Measurements from ENCODE around the gene GNGT1.

Gene GNGT1

DNA sequence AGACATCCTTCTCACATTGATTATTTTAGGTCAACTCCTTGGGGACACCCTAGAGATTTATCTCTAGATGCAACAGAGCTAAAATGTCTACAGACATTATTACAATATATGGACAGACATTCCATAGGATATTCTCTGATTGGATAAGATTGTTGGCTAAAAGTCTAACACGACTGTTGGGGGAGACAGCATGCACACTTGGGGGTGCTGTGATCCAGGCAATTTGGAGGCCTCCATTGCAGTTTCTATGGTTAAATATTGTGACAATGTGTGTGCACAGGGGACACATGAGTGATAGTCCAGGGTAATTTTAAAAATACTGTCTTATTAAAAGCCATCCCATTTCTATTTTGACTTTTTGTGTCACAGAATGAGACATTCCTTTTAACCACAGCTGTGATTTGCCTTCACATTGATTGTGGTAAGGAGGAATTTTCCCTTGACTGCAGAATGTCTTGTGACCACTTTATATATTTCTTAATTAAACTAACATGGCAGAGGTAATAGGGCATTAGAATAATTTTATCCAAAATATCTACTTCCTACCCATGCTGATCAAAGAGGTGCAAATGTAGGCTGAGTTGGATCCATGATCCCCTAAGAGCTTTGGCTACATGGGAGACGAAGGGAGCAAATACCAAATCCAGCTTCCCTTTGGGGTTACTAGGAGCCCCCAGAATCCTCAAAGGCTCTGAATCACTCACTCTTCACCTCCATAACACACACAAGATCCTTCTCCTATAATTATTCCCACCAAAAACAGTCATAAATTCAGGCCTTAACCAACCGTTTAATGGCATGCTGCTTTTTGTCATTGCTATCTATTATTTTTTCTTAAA lies 23.1 kb upstream of the GNGT1 start:
- no peaks in the 10 kb centered on the region for H3K27me3 ChIP-seq
- no peaks in the 10 kb centered on the region for H3K4me1 ChIP-seq
- no peak overlapping the region for H3K4me2 ChIP-seq
- H3K4me3 ChIP-seq = no peak overlapping the region
- H4K20me1 ChIP-seq = no peaks in the 10 kb centered on the region
- no peak overlapping the region for H3K9ac ChIP-seq
- TF ChIP-seq Cebpa-rat (IDR thresholded peaks at IDR 0.05) = no peak
- H3K9me3 ChIP-seq (replicated peaks in 1 of 11) = peaks cover 0 to 11% (median 5%) of the 10 kb centered on the region in 11 experiments; a peak in 8 of 22 replicates
- no peak overlapping the region for H3K27ac ChIP-seq
- no peaks in the 10 kb centered on the region for H3K36me3 ChIP-seq

DNA sequence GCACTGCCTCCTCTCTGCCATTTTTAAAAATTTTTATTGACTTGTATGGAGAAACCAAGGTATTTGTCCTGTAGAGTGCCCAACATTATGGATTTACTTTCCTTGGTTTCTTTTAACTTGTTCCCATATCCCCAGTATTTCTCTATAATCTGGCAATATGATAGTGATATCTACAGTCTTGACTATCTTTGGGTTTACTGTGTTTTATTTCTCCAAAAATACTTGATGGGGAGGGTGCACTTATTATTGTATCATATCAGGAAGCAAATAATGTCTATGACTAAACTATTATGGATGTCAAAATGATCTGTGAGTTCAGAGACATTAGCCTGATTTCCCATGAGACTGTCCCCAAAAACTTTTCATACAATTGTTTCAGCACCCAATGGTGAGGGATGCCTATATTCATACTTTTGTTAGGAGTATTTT lies 22.4 kb upstream of the GNGT1 start:
- no peaks in the 10 kb centered on the region for H3K4me1 ChIP-seq
- peaks cover 0 to 5% (median 5%) of the 10 kb centered on the region in 11 experiments; a peak in 20 of 22 replicates for H3K27me3 ChIP-seq
- no peak overlapping the region for H3K27ac ChIP-seq
- H3K4me3 ChIP-seq = no peak overlapping the region
- TF ChIP-seq Cebpa-rat (IDR thresholded peaks at IDR 0.05) = no peak
- peaks cover 0 to 11% (median 5%) of the 10 kb centered on the region in 11 experiments; a peak in 8 of 22 replicates for H3K9me3 ChIP-seq (replicated peaks in 1 of 11)
- H3K9ac ChIP-seq = no peak overlapping the region
- no peaks in the 10 kb centered on the region for H3K36me3 ChIP-seq
- H4K20me1 ChIP-seq = no peaks in the 10 kb centered on the region
- no peak overlapping the region for H3K4me2 ChIP-seq

DNA sequence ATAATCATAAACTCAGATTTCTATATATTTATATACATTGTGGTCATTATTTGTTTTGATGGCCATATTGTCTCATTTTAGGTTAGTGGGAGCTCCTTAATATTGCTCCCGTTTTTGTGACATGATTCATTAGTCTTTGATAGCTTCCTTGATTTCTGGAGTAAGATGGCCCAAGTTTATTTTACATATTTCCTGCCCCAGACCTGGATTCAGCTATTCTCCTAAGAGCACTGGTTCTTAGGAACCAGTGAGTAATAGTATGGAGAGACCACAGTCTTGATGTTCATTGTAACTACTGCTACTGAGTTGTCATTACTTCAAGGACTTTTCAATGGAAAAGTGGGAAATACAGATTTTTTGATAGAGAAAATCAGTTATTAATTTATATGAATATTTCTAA lies 21.8 kb upstream of the GNGT1 start:
- H3K4me1 ChIP-seq = no peaks in the 10 kb centered on the region
- no peak overlapping the region for H3K9ac ChIP-seq
- no peaks in the 10 kb centered on the region for H3K36me3 ChIP-seq
- H3K9me3 ChIP-seq (replicated peaks in 1 of 11) = peaks cover 0 to 6% (median 2%) of the 10 kb centered on the region in 11 experiments; a peak in 8 of 22 replicates
- H3K27me3 ChIP-seq = peaks cover 6 to 11% (median 11%) of the 10 kb centered on the region in 11 experiments
- no peak for TF ChIP-seq Cebpa-rat (IDR thresholded peaks at IDR 0.05)
- no peak overlapping the region for H3K4me2 ChIP-seq
- no peak overlapping the region for H3K4me3 ChIP-seq
- no peaks in the 10 kb centered on the region for H4K20me1 ChIP-seq
- no peak overlapping the region for H3K27ac ChIP-seq

DNA sequence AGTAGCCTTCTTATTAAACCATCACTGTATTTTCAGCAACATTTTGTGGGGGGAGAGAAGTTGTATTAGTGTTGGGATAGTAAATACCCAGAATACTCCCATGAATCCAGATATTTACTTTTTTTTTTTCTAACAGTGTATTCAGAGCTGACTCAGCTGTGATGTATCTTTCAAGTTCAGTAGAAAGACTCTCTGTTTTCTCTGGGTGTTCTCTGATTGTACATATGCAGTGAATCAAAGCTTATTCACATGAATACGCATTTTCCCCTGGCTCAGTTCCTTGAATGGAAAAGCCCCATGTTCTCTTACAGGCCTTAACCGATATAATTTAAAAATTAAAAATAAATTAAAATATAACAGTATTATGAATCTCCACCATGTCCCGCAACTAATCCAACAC lies 17.1 kb upstream of the GNGT1 start:
- H3K4me1 ChIP-seq = peaks cover 0 to 8% (median 0%) of the 10 kb centered on the region in 10 experiments; a peak in 2 of 20 replicates
- H3K9me3 ChIP-seq (replicated peaks in 1 of 11) = peaks cover 13 to 21% (median 16%) of the 10 kb centered on the region in 11 experiments; a peak in 17 of 22 replicates
- H3K4me2 ChIP-seq = no peak overlapping the region
- no peak for TF ChIP-seq Cebpa-rat (IDR thresholded peaks at IDR 0.05)
- H4K20me1 ChIP-seq = no peaks in the 10 kb centered on the region
- H3K27me3 ChIP-seq = peaks cover 27 to 44% (median 37%) of the 10 kb centered on the region in 11 experiments
- no peak overlapping the region for H3K9ac ChIP-seq
- no peaks in the 10 kb centered on the region for H3K36me3 ChIP-seq
- no peak overlapping the region for H3K4me3 ChIP-seq
- no peak overlapping the region for H3K27ac ChIP-seq

DNA sequence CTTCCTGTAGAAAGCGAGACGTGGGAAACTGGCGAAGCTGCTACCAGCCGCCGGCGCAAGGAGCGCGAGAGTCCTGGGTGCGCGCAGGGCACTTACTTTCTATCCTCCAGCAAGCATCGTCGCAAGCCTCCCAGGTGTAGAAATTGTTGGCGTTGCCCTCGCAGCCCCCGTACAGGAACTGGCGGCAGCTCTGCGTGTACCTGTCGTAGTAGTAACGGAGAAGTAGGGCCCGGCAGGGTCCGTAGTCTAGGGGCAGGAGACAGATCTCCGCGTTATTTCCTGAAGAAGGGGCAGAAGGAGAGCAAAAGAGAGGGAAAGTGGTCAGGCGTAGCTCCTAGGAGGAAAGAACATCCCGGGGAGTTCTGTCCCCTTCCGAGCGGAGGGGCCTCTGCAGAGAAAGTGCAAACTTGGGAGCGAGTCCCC lies 16.3 kb upstream of the GNGT1 start:
- Histone ChIP-seq H3K9ac (0 out of 22 replicates have a peak overlapping the region, but pooled peaks of 1 of the 11 experiments have one; percentile 23), H3K4me3 (peak overlapping the region; percentile 39 to 67 (median 50)), H4K20me1 (no peaks in the 10 kb centered on the region), H3K9me3 (replicated peaks in 1 of 11) (peaks cover 13 to 21% (median 16%) of the 10 kb centered on the region in 11 experiments; a peak in 17 of 22 replicates), H3K4me1 (peaks cover 0 to 8% (median 0%) of the 10 kb centered on the region in 10 experiments; a peak in 2 of 20 replicates), H3K27me3 (peaks cover 27 to 44% (median 37%) of the 10 kb centered on the region in 11 experiments), H3K36me3 (no peaks in the 10 kb centered on the region), H3K27ac (no peak overlapping the region), H3K4me2 (peak overlapping the region; percentile 56 to 86 (median 69))
- no peak for TF ChIP-seq Cebpa-rat (IDR thresholded peaks at IDR 0.05)

DNA sequence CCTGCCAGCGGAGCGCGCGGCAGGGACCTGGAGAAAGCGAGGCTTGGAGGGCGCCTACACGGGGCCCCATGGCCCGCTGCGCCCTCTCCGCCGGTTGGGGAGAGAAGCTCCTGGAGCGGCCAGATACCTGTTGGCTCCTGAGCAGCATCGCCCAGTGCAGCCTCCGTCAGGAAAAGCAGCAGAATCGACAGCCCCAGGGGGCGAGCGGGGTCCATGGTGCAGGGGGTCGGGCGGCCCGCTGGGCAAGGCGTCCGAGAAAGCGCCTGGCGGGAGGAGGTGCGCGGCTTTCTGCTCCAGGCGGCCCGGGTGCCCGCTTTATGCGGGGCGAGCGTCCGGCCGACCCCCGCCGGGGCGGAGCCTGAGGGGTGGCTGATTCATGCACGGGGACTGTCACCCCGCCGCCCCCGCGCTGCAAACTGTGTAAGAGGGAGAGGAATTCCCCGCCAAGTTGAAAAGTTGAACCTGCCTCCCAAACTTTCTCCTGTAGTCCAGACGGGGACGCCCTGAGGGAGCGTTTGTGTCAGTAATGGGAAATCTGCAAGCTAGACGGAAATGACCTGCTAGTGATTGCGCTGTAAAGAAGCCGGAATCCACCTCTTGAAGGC lies 15.8 kb upstream of the GNGT1 start, which contains the start of gene TFPI2:
Gene TFPI2, minus strand, starts transcription at position 290 of the 605 bp plus-strand sequence. Its CDS starts 75 bp downstream, at position 215.
- no peak for TF ChIP-seq Cebpa-rat (IDR thresholded peaks at IDR 0.05)
- H3K9ac ChIP-seq = 0 out of 22 replicates have a peak within 1 kb of the TSS, but pooled peaks of 1 of the 11 experiments have one; percentile 23
- peak within 1 kb of the TSS; percentile 56 to 86 (median 69) for H3K4me2 ChIP-seq
- H3K4me3 ChIP-seq = peak within 1 kb of the TSS; percentile 39 to 67 (median 50)
- H3K9me3 ChIP-seq (replicated peaks in 1 of 11) = peaks cover 13 to 21% (median 16%) of the 10 kb centered on the region in 11 experiments; a peak in 17 of 22 replicates
- H3K4me1 ChIP-seq = peaks cover 0 to 8% (median 0%) of the 10 kb centered on the region in 10 experiments; a peak in 2 of 20 replicates
- peaks cover 27 to 44% (median 37%) of the 10 kb centered on the region in 11 experiments for H3K27me3 ChIP-seq
- no peaks in the 10 kb centered on the region for H3K36me3 ChIP-seq
- no peak within 1 kb of the TSS for H3K27ac ChIP-seq
- H4K20me1 ChIP-seq = no peaks in the 10 kb centered on the region

DNA sequence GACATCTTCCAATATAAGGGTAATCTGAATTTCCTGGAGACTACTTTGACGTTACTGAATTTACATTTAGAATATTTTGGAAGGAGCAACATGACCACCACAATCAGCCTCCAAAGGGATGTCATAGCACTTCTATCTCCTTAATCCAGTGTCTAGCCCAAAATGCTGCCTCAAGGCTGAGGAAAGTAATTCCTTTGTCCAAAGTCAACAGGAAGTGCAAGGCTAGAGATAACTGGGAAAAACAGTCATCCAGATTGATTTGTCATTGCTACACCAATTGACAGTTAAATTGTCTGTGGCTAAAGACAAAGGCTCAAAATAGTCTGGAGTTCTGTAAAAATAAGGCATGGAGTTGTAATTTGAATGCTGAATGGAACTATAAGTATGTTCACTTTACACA lies 11.9 kb upstream of the GNGT1 start:
- peaks cover 0 to 8% (median 0%) of the 10 kb centered on the region in 10 experiments; a peak in 2 of 20 replicates for H3K4me1 ChIP-seq
- H3K9ac ChIP-seq = no peak overlapping the region
- peaks cover 13 to 21% (median 16%) of the 10 kb centered on the region in 11 experiments; a peak in 17 of 22 replicates for H3K9me3 ChIP-seq (replicated peaks in 1 of 11)
- no peaks in the 10 kb centered on the region for H3K36me3 ChIP-seq
- H3K4me3 ChIP-seq = no peak overlapping the region
- H3K27me3 ChIP-seq = peaks cover 21 to 34% (median 27%) of the 10 kb centered on the region in 11 experiments
- TF ChIP-seq Cebpa-rat (IDR thresholded peaks at IDR 0.05) = no peak
- no peak overlapping the region for H3K27ac ChIP-seq
- no peak overlapping the region for H3K4me2 ChIP-seq
- no peaks in the 10 kb centered on the region for H4K20me1 ChIP-seq

DNA sequence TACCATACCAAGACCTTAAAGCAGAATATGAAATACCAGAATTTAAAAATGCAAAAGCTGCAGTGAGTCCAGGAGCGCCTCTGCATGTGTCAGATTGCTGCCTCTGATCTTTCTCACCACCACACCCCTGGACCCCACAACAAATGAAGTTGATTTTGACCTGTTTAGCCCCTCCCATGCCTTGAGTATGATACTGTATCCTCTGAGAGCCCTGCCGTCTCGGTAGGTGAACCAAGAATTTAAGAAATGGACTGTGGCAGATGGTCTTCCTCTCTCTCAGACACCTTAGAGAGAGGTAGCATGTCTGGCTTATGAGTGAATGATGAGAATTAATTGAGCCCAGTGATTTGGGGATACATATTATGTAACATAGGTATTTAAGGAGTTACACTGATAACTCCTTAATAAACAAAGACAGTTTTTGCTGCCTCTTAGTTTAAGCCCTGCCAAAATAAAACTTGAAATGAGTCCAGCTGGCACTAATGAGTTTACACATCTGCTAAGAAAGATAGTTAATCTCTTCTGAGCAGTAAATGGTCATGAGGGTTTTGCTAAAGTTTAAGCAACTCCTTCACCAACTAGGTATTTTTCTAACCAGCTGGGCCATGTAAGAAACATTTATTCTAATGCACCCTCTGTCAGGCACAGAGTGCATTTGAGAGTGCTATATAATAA lies 11.3 kb upstream of the GNGT1 start:
- H4K20me1 ChIP-seq = no peaks in the 10 kb centered on the region
- H3K4me3 ChIP-seq = no peak overlapping the region
- peaks cover 12 to 15% (median 13%) of the 10 kb centered on the region in 11 experiments; a peak in 17 of 22 replicates for H3K9me3 ChIP-seq (replicated peaks in 1 of 11)
- H3K9ac ChIP-seq = no peak overlapping the region
- H3K4me2 ChIP-seq = no peak overlapping the region
- peaks cover 14 to 27% (median 20%) of the 10 kb centered on the region in 11 experiments for H3K27me3 ChIP-seq
- H3K4me1 ChIP-seq = peaks cover 0 to 7% (median 0%) of the 10 kb centered on the region in 10 experiments; a peak in 2 of 20 replicates
- no peaks in the 10 kb centered on the region for H3K36me3 ChIP-seq
- TF ChIP-seq Cebpa-rat (IDR thresholded peaks at IDR 0.05) = no peak
- H3K27ac ChIP-seq = no peak overlapping the region
